Measurements from ENCODE around the gene ANKRD31. TPM values are rescaled to one million over a fixed set of nuclear protein-coding genes. Genes with fewer than 3 reads are reported as not detected.

The ANKRD31 gene
- polyA plus RNA-seq, 3 donors from 2014 or later = not detected

DNA sequence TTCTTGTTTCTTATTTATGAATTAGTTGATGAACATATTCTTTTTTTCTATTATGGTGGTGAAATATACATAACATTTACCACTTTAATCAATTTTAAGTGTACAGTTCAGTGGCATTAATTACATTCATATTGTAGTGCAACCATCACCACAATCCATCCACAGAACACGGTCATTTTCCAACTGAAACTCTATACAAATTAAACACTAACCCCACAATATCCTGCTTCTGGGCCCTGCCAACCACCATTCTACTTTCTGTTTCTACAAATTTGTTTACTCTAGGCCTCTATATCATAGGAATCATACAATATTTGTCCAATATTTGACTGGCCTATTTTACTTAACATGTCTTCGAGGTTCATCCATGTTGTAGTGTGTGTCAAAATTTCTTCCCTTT is 191.6 kb downstream of the ANKRD31 start:
- Mint-ChIP-seq H3K27ac (no peak overlapping the region), H3K27me3 (ENCODE audit: low read depth in 3 of 3) (peaks cover 0 to 11% (median 10%) of the 10 kb centered on the region in 3 donors), H3K4me1 (peaks cover 18 to 23% of the 10 kb centered on the region in 2 donors), H3K36me3 (peaks cover 3 to 8% (median 4%) of the 10 kb centered on the region in 3 donors), H3K4me3 (no peak overlapping the region), H3K9me3 (no peaks in the 10 kb centered on the region)
- DNase-seq = no peak

DNA sequence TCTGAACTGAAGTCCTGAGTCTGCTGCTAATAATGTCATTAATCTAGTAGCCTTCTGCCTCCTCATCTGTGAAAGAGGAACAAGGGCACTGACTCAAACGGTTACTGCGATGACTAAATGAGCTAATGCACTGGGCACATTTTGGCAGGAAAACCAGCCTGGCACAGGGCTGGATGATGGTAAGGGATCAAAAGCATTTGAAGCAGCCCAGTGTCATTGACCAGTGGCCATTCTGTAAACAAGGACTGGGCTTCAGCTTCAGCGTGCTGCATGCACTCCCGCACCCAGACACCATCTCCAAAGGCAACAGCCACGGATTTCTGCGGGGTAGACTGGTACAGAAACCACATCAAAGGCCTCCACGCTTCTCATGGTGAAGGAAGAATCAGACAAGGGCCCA is 192.3 kb downstream of the ANKRD31 start:
- Mint-ChIP-seq H3K9me3 (no peaks in the 10 kb centered on the region), H3K4me1 (peaks cover 16% of the 10 kb centered on the region in 2 donors), H3K27me3 (ENCODE audit: low read depth in 3 of 3) (peaks cover 0 to 8% (median 8%) of the 10 kb centered on the region in 3 donors), H3K27ac (no peak overlapping the region), H3K4me3 (no peak overlapping the region), H3K36me3 (peaks cover 3 to 8% (median 8%) of the 10 kb centered on the region in 3 donors)
- DNase-seq = no peak

DNA sequence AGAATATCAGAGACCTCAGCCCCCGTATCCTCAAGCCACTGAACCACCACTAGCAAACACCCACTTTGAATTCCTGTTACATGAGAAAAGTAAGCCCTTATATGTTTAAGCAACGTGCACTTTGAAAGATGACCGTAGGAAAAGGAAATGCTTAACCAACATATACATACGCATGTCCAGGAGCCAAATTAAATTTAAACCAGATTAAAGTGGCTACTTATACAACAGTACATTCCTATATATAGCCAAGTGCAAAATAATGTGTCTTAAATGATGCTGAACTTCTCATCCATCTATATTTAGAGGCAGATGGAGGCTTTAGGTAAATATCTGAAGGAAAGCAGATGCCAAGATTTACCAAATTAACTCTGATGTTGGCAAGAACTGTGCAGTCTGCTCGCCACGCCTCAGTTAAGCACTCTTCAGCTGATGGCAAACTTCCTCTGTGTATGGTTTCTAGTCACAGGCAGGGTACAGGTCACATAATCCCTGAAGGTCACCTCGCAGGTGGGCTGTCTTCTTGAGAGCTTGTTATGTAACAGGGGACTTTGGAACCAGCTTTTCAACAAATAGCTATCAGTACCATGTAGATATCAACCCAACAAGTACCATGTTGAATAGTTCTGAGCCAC is 192.9 kb downstream of the ANKRD31 start:
- no peak for DNase-seq
- H3K9me3 Mint-ChIP-seq = no peaks in the 10 kb centered on the region
- peaks cover 10 to 11% of the 10 kb centered on the region in 2 donors for H3K4me1 Mint-ChIP-seq
- H3K27ac Mint-ChIP-seq = no peak overlapping the region
- H3K27me3 Mint-ChIP-seq (ENCODE audit: low read depth in 3 of 3) = peaks cover 0 to 8% (median 8%) of the 10 kb centered on the region in 3 donors
- no peak overlapping the region for H3K4me3 Mint-ChIP-seq
- peaks cover 3 to 8% (median 8%) of the 10 kb centered on the region in 3 donors for H3K36me3 Mint-ChIP-seq

DNA sequence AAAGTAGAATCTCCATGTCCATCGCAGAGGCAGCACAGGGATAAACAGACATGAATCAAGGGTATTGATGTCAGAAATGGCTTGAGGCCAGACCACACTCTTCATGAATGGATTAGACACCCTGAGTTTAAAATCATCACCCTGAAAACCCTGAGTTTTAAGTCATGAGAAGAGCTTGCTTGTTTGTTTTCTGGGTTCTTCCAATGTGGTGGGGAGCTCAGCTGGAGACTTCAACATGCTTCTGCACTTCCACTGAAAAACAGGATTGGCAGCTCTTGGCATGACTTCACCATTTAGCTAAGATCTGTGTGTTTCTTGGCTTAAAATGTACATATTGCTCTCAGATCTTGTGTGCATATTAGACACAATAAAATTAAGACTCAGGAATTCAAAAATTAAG is 194.2 kb downstream of the ANKRD31 start:
- Mint-ChIP-seq H3K4me3 (no peak overlapping the region), H3K4me1 (no peaks in the 10 kb centered on the region), H3K27ac (no peak overlapping the region), H3K36me3 (peaks cover 3 to 8% (median 8%) of the 10 kb centered on the region in 3 donors), H3K27me3 (ENCODE audit: low read depth in 3 of 3) (peaks cover 6 to 14% (median 9%) of the 10 kb centered on the region in 3 donors), H3K9me3 (no peaks in the 10 kb centered on the region)
- no peak for DNase-seq

DNA sequence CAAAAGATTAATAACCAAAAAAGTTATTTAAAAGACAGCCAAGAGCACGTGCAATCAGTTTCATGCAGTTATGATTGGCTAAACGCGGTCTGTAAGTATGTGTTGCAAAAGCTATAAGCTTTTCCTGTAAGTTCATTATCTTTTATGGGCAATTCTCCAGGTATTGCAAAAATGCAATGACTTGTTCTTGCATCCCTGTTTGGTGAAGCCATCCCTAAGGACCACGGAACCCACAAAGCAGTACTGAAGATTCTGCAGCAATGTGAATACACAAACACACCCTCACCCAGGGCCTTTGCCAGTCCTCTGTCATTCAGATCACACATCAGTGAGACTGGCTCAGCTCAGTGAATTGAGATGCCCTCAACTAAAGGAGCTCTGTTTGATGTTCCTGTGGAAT is 195.7 kb downstream of the ANKRD31 start:
- Mint-ChIP-seq H3K4me3 (no peak overlapping the region), H3K27ac (no peak overlapping the region), H3K4me1 (no peaks in the 10 kb centered on the region), H3K27me3 (ENCODE audit: low read depth in 3 of 3) (peaks cover 6 to 11% (median 7%) of the 10 kb centered on the region in 3 donors), H3K36me3 (peaks cover 3 to 8% (median 7%) of the 10 kb centered on the region in 3 donors), H3K9me3 (peaks cover 0 to 2% (median 0%) of the 10 kb centered on the region in 6 donors)
- no peak for DNase-seq

DNA sequence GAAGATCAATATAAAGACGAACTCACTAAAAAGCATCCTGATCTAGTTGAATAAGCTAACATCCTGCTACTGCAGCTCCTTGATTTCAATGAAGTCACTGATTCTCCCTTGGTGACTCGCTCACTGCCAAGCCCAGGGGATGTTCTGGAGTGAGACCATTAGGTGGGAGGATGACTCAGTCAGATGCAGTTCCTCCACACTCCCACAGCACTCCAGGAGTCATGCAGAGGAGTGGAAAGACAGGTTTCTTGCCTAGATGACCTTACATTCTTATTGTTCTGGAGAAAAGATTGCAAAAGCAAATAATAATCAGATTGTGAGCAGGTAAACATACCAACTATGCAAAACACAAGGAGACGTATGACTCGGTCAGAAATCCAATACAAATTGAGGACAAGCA is 199.6 kb downstream of the ANKRD31 start:
- peaks cover 0 to 4% (median 0%) of the 10 kb centered on the region in 3 donors for H3K36me3 Mint-ChIP-seq
- no peak for DNase-seq

DNA sequence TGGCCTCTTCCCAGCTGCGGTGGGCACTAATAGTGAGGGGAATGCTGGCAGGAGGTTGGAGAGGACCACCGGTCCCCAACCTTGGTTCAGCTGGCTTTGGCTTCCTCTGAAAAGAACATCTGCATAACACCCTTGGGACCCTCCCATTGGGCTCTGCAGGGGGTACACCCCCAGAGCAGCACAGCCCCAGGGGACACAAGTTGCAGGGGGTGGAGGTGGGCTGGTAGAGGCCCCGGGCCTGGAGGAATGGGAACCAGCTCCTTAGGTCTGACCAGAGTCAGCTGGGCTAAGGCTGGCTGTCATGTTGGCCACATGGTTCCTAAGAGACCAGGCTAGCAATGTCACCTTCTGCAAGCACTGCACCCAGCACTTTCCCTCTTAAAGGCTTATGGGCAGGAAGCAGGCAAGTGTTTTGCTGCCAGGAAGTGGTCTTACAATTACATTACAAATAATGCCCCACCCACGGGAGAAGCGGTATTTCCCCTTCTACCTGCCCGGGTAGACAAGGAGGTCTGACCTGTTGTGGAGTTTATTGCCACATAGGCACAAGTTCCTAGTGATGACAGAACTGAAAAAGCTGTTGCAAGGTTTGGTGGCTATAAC is 202.4 kb downstream of the ANKRD31 start:
- H3K4me1 Mint-ChIP-seq = peaks cover 17 to 29% of the 10 kb centered on the region in 2 donors
- H3K27me3 Mint-ChIP-seq (ENCODE audit: low read depth in 3 of 3) = peaks cover 2 to 13% (median 7%) of the 10 kb centered on the region in 3 donors
- H3K9me3 Mint-ChIP-seq = peaks cover 0 to 2% (median 0%) of the 10 kb centered on the region in 6 donors
- H3K4me3 Mint-ChIP-seq = peak overlapping the region in 3 of 5 donors; percentile 3 to 35 (median 18)
- DNase-seq = peak; percentile 20 to 47 (median 33)
- peak overlapping the region in 1 of 6 donors; percentile 35 for H3K27ac Mint-ChIP-seq
- no peaks in the 10 kb centered on the region for H3K36me3 Mint-ChIP-seq

More for the DNA sequence above, 199.6 kb downstream of the ANKRD31 start:
- no peak overlapping the region for H3K4me3 Mint-ChIP-seq
- H3K4me1 Mint-ChIP-seq = peaks cover 17 to 29% of the 10 kb centered on the region in 2 donors
- H3K27ac Mint-ChIP-seq = peak overlapping the region in 1 of 6 donors; percentile 19
- peaks cover 0 to 2% (median 0%) of the 10 kb centered on the region in 6 donors for H3K9me3 Mint-ChIP-seq
- peaks cover 2 to 10% (median 7%) of the 10 kb centered on the region in 3 donors for H3K27me3 Mint-ChIP-seq (ENCODE audit: low read depth in 3 of 3)

DNA sequence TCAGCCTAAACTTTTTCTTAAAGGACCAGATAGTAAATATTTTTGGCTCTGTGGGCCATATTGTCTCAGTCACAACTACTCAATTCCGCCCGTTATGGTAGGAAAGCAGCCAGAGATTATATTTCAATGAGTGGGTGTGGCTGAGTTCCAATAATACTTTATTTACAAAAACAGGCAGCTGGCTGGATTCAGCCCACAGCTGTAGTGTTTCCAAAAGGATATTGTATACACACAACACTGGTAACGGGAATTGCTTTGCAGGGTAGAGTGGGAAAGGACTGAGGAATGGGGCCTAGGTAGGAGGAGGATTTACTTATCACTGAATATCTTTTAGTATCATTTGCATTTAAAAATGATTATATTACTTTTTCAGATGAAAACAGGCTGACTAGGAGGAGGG is 205.3 kb downstream of the ANKRD31 start:
- Mint-ChIP-seq H3K36me3 (no peaks in the 10 kb centered on the region), H3K27me3 (ENCODE audit: low read depth in 3 of 3) (peaks cover 0 to 11% (median 6%) of the 10 kb centered on the region in 3 donors), H3K9me3 (no peaks in the 10 kb centered on the region), H3K4me1 (peaks cover 17 to 29% of the 10 kb centered on the region in 2 donors), H3K27ac (peak overlapping the region in 1 of 6 donors; percentile 41), H3K4me3 (no peak overlapping the region)
- DNase-seq = no peak

DNA sequence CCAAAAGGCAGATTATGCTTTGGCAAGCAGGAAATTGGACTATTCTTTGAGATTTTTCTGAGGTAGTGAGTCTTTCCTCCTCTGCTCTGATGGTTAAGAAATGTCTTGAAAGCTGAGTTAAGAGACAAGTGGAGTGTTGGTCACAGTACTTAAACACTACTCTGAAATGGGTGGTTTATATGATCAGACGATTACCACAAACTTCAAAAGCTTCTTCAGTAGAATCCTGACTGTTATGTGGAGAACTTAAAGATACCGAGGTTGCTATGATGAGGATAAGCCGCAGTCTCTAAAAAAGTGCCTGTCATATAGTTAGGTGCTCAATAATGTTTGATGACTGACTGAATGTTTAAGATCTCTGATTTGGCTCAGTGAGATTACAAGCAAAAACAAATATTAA is 208.6 kb downstream of the ANKRD31 start:
- DNase-seq = no peak
- Mint-ChIP-seq H3K27ac (no peak overlapping the region), H3K4me3 (no peak overlapping the region), H3K4me1 (peaks cover 15 to 24% of the 10 kb centered on the region in 2 donors), H3K36me3 (no peaks in the 10 kb centered on the region), H3K27me3 (ENCODE audit: low read depth in 3 of 3) (peaks cover 5 to 11% (median 8%) of the 10 kb centered on the region in 3 donors), H3K9me3 (no peaks in the 10 kb centered on the region)

DNA sequence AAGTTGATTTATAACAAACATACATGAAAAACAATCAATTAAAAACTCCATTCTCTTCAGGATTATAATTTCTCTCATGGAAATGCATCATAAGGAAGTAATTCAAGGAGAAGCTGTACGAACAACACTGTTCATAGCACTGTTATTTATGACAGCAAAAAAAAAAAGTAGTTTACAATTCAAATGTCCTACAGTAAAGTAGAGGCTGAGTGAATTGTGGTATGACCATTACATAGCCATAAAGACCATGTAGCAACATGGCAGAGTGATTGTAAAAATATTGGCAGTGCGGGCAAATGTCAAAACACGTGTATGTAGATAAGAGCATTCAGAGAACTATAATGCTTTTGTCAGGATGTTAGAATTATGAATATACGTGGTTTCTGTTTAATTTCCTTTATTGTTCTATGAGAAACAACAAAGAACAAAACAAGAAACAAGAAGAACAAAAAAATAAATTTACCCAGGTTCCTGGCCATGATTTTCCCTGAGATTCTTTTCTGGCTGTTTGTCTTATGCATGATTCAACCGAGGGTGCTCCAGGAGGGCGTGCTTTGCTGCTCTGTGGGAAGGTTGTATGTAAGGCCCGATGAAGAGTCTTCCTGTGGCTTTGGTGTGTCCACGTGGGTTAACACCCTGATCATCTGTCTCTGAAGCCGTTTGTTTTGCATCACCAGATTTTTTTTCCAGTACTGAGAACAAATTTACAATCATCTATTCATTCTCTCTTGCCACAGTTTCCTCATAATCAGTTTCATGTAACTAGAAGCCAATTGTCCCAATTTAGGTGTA is 213.1 kb downstream of the ANKRD31 start:
- H3K27me3 Mint-ChIP-seq (ENCODE audit: low read depth in 3 of 3) = peaks cover 5 to 8% (median 5%) of the 10 kb centered on the region in 3 donors
- peak overlapping the region; percentile 52 to 73 (median 65) for H3K4me3 Mint-ChIP-seq
- peak overlapping the region; percentile 56 to 81 (median 75) for H3K27ac Mint-ChIP-seq
- peaks cover 21 to 24% of the 10 kb centered on the region in 2 donors for H3K4me1 Mint-ChIP-seq
- no peaks in the 10 kb centered on the region for H3K9me3 Mint-ChIP-seq
- DNase-seq = peak; percentile 49 to 68 (median 57)
- H3K36me3 Mint-ChIP-seq = no peaks in the 10 kb centered on the region

DNA sequence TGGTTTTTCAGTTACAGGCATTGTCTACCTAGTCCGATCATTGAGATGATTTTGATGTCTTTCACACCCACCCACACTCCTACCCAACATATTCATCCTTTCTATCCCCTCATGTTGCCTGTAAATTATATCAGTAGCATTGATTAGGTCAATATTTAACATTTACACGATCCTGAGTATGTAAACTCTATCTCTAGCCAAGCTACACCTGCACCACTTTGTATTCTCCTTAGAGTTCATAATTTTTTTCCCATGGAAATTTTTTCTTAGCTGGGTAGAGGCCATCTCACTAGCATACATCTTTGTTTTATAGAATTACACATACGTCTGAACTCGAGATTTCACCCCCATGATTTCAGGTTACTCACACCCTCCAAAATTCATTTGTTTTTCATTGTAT is 214.9 kb downstream of the ANKRD31 start:
- no peak overlapping the region for H3K4me3 Mint-ChIP-seq
- H3K4me1 Mint-ChIP-seq = peaks cover 21 to 24% of the 10 kb centered on the region in 2 donors
- no peaks in the 10 kb centered on the region for H3K36me3 Mint-ChIP-seq
- peaks cover 0 to 5% (median 2%) of the 10 kb centered on the region in 3 donors for H3K27me3 Mint-ChIP-seq (ENCODE audit: low read depth in 3 of 3)
- H3K27ac Mint-ChIP-seq = no peak overlapping the region
- no peak for DNase-seq
- no peaks in the 10 kb centered on the region for H3K9me3 Mint-ChIP-seq

DNA sequence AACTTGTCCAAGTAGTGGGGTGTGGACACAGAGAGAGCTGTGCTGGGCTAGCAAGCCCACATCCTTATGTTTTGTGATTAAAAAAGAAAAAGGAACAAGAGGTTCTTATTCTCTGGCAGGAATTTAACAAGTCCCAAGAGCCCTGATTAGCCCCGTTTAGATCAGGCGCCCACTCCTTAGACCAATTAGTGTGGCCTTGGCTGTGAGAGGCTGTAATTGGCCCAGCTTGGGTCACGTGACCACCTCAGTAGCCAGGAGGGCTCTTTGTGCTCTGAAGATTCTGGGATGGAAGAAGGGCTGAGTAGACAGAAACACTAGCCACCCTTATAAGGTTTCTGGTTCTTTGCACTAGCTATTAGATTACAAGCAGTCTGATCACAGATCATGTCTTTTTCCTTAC is 215.5 kb downstream of the ANKRD31 start:
- H3K9me3 Mint-ChIP-seq = no peaks in the 10 kb centered on the region
- no peak overlapping the region for H3K27ac Mint-ChIP-seq
- no peak overlapping the region for H3K4me3 Mint-ChIP-seq
- peaks cover 0 to 5% (median 2%) of the 10 kb centered on the region in 3 donors for H3K27me3 Mint-ChIP-seq (ENCODE audit: low read depth in 3 of 3)
- DNase-seq = no peak
- peaks cover 21 to 24% of the 10 kb centered on the region in 2 donors for H3K4me1 Mint-ChIP-seq
- no peaks in the 10 kb centered on the region for H3K36me3 Mint-ChIP-seq

DNA sequence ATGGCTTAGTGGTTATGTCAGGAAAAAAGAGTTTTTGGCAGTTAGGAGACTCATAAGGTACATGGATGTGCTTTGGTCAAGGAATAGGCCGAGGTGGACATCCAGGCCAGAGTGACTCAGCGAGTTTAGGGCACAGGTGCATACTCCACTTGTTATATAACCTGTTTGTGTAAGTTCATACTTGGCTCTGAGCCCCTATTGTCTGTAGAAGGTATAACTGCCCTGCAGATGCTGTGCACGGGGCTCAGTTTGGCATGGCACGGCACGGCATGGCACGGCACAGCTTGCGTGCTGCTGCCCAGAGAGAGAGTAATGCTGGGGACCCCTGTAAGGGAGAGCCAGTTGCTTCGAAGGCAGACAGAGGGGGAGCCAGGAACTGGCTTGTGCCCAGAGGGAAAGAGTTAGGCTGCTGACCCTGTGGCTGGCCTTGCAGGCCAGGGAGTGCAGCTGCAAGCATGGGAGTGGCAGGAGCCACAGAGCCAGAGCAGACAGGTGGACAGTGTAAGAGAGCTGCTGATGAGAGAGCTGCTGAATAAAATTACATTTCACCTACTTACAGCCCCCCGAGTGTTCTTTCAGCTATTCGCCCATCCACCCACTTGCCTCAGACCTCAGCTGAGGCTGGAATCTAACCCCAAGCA is 216.5 kb downstream of the ANKRD31 start:
- Mint-ChIP-seq H3K36me3 (no peaks in the 10 kb centered on the region), H3K27ac (no peak overlapping the region), H3K27me3 (ENCODE audit: low read depth in 3 of 3) (peaks cover 0 to 5% (median under 1%) of the 10 kb centered on the region in 3 donors), H3K9me3 (no peaks in the 10 kb centered on the region), H3K4me3 (no peak overlapping the region), H3K4me1 (peaks cover 21 to 23% of the 10 kb centered on the region in 2 donors)
- no peak for DNase-seq

Data from immature natural killer cell (primary cell).